MM.1S (cell line): ENCODE results near the gene BANP.
"Not testable (repeated sequence)": the region's sequence is repeated elsewhere in the genome, so short reads cannot be mapped to it uniquely, and the experiment has no call there.

ENCODE experiments used
- DNase-seq: peaks from one replicate; pipeline ENCODE4 v3.0.0-alpha.2; 2015
- H2AFZ ChIP-seq: fragments of 300-600 bp; sonication (generic); 2 replicates; pipeline ENCODE4 v1.6.0; 2016; ENCODE audit warnings: antibody characterized with exemption, low read length
- H3F3A ChIP-seq: fragments of 300-600 bp; sonication (generic); 2 replicates; pipeline ENCODE4 v1.6.1; 2016; ENCODE audit warnings: mild to moderate bottlenecking, antibody characterized with exemption, low read length, moderate library complexity, mixed read lengths; ENCODE audit not compliant: insufficient read depth
- H3K27ac ChIP-seq: fragments of 300-600 bp; sonication (generic); 2 replicates; pipeline ENCODE4 v1.5.1; 2016; ENCODE audit warnings: mild to moderate bottlenecking, low read length
- H3K27me3 ChIP-seq: fragments of 300-600 bp; sonication (generic); replicated peaks from 2 replicates; pipeline ENCODE4 v1.6.0; 2016; ENCODE audit warnings: low read length; ENCODE audit not compliant: insufficient read depth
- H3K36me3 ChIP-seq: fragments of 300-600 bp; sonication (generic); replicated peaks from 2 replicates; pipeline ENCODE4 v1.6.1; 2016; ENCODE audit warnings: mild to moderate bottlenecking, low read length, mixed read lengths; ENCODE audit not compliant: insufficient read depth
- H3K4me1 ChIP-seq: fragments of 300-600 bp; sonication (generic); 2 replicates; pipeline ENCODE4 v1.6.1; 2016; ENCODE audit warnings: low read length, mixed read lengths
- H3K4me2 ChIP-seq: fragments of 300-600 bp; sonication (generic); 2 replicates; pipeline ENCODE4 v1.6.0; 2016; ENCODE audit warnings: low read depth, low read length
- H3K4me3 ChIP-seq: fragments of 300-600 bp; sonication (generic); 2 replicates; pipeline ENCODE4 v1.5.1; 2016; ENCODE audit warnings: low read length, mixed read lengths
- H3K79me2 ChIP-seq: fragments of 300-600 bp; sonication (generic); 2 replicates; pipeline ENCODE4 v1.6.1; 2016; ENCODE audit warnings: mixed run types, low read length, mixed read lengths
- H3K9ac ChIP-seq: fragments of 300-600 bp; sonication (generic); 2 replicates; pipeline ENCODE4 v1.6.1; 2016; ENCODE audit warnings: low read length, mixed read lengths
- H3K9me2 ChIP-seq: fragments of 300-600 bp; sonication (generic); replicated peaks from 2 replicates; pipeline ENCODE4 v1.6.1; 2016; ENCODE audit warnings: mild to moderate bottlenecking, low read length, mixed read lengths; ENCODE audit not compliant: insufficient read depth
- H3K9me3 ChIP-seq: fragments of 300-600 bp; sonication (generic); replicated peaks from 2 replicates; pipeline ENCODE4 v1.6.1; 2016; ENCODE audit warnings: mild to moderate bottlenecking, low read length, mixed read lengths; ENCODE audit not compliant: insufficient read depth
- H4K20me1 ChIP-seq: fragments of 300-600 bp; sonication (generic); 2 replicates; pipeline ENCODE4 v1.6.1; 2016; ENCODE audit warnings: mild to moderate bottlenecking, low read length, moderate library complexity, mixed read lengths; ENCODE audit not compliant: insufficient read depth
- EZH2 ChIP-seq: fragments of 300-600 bp; sonication (generic); optimal IDR thresholded peaks from 2 replicates; pipeline ENCODE3; 2017; ENCODE audit warnings: low read depth, mild to moderate bottlenecking, antibody characterized with exemption, low read length, mixed read lengths
- EZH2phosphoT487 ChIP-seq: fragments of 300-600 bp; sonication (generic); IDR thresholded peaks from 2 replicates; pipeline ENCODE4 v1.6.1; 2018; ENCODE audit warnings: antibody characterized with exemption, low read length
- TF ChIP-seq, protein P1 (sequence below): fragments of 300-600 bp; sonication (generic); IDR thresholded peaks from 2 replicates; pipeline ENCODE4 v1.5.1; 2016; ENCODE audit warnings: antibody characterized with exemption, low read length, mixed read lengths

Gene BANP

DNA sequence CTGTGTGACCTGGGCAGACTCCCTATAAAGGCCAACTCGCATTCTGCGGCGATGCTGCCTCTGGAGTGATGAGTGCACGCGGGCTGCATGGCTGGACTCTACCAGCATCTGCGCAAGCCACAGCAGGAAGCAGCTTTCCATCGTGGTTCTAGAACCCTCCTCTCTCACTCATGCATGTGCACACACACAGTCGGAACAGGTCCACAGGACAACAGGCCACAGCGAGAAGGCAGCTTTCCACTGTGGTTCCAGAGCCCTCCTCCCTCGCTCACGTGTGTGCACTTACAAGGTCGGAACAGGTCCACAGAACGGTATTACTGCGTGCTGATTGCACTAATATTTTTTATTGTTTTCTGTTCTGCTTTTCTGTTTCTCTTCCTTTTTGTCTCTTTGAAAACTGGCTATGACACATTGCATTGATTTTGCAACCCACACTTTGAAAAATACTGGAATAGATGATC lies 92.9 kb downstream of the BANP start:
- H3K4me1 ChIP-seq, H3K79me2 ChIP-seq, H3K9ac ChIP-seq, H3K4me3 ChIP-seq, DNase-seq, H3F3A ChIP-seq, H2AFZ ChIP-seq, H3K36me3 ChIP-seq, H3K27me3 ChIP-seq, H3K9me2 ChIP-seq, H3K9me3 ChIP-seq, H3K27ac ChIP-seq, H4K20me1 ChIP-seq, H3K4me2 ChIP-seq: not testable (repeated sequence)

DNA sequence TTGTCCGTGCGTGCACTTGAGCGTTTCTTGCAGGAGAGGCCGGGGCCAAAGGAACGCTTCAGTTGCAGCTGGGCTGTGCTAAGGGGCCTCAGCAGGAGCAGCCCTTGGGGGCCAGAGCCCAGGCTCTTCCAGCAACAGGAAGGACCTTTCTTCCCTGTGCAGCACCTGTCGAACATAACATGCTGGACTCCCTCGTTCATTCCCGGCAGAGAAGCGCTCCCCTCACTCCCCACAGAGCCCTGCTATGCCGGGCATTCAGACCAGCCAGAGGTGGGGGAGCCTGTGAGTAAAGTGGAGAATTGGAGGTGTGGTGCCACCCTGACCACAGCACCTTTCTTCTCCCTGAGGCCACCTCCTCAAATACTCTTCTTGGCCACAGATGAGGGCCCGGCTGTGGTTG lies 94.1 kb downstream of the BANP start:
- not testable (repeated sequence) for H4K20me1 ChIP-seq, H3K4me2 ChIP-seq, H3K27ac ChIP-seq, H3K27me3 ChIP-seq, H3K4me1 ChIP-seq, H3K9me3 ChIP-seq, DNase-seq, H3K9me2 ChIP-seq, H3K36me3 ChIP-seq, H3F3A ChIP-seq, H3K9ac ChIP-seq, H3K4me3 ChIP-seq, H2AFZ ChIP-seq, H3K79me2 ChIP-seq

DNA sequence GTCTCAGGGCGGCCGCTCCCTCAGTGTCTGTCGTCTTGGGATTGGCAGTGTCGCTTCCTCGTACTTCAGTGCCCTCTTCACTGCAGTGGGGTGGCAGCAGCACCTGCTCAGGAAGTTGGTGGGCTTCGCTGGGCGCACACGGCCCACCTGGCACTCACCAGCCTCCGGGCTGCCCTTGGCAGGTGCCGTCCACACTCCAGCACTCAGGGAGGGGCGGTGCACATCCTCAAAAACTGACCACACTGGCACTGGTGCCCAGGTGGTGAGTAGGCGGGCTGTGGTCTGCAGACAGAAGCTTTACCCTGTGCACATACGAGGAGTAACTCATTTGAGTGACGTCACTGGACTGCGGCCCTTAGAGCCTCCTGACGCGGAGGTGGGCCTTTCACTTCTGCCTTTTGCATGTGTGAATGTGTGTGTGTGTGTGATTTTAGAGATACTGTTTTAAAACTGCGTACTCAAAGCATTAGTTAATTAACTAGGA lies 94.6 kb downstream of the BANP start:
- H3K9me2 ChIP-seq, result no peaks in the 10 kb centered on the region
- no peaks in the 10 kb centered on the region for H3K4me1 ChIP-seq
- DNase-seq, result no peak
- H3K79me2 ChIP-seq, result no peaks in the 10 kb centered on the region
- no peaks in the 10 kb centered on the region for H3K9me3 ChIP-seq
- H3K27ac ChIP-seq, result no peak overlapping the region
- no peak overlapping the region for H3K9ac ChIP-seq
- no peak overlapping the region for H3K4me2 ChIP-seq
- no peaks in the 10 kb centered on the region for H4K20me1 ChIP-seq
- H3K36me3 ChIP-seq, result no peaks in the 10 kb centered on the region
- TF ChIP-seq EZH2, result no peak
- TF ChIP-seq EZH2phosphoT487, result no peak
- TF ChIP-seq, protein P1, sequence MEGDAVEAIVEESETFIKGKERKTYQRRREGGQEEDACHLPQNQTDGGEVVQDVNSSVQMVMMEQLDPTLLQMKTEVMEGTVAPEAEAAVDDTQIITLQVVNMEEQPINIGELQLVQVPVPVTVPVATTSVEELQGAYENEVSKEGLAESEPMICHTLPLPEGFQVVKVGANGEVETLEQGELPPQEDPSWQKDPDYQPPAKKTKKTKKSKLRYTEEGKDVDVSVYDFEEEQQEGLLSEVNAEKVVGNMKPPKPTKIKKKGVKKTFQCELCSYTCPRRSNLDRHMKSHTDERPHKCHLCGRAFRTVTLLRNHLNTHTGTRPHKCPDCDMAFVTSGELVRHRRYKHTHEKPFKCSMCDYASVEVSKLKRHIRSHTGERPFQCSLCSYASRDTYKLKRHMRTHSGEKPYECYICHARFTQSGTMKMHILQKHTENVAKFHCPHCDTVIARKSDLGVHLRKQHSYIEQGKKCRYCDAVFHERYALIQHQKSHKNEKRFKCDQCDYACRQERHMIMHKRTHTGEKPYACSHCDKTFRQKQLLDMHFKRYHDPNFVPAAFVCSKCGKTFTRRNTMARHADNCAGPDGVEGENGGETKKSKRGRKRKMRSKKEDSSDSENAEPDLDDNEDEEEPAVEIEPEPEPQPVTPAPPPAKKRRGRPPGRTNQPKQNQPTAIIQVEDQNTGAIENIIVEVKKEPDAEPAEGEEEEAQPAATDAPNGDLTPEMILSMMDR, result no peak
- no peak overlapping the region for H2AFZ ChIP-seq
- no peaks in the 10 kb centered on the region for H3F3A ChIP-seq
- no peak overlapping the region for H3K4me3 ChIP-seq
- H3K27me3 ChIP-seq, result no peaks in the 10 kb centered on the region

DNA sequence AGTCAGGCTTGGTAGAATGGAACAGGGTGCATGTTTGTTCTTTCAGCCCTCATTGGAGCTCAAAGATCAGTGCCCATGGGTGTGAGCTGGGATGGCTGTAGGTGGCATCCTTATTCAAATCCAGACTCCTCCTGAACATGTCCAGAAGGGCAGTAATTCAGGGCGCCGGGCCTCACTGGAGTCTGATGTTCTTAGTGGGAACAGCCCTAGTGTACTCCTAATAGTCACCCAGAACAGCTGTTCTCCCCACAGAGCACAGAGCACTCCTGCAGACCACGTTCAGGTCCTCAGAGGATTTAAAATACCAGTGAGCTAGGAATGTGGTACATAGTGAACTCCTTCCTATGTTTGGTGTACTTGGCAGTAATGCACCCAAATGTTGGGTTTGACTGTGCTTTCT lies 96.2 kb downstream of the BANP start:
- no peak overlapping the region for H3K9ac ChIP-seq

More for the DNA sequence above, 96.2 kb downstream of the BANP start:
- no peaks in the 10 kb centered on the region for H3K79me2 ChIP-seq
- no peak overlapping the region for H3K27ac ChIP-seq
- H3K9me3 ChIP-seq, result no peaks in the 10 kb centered on the region
- H2AFZ ChIP-seq, result no peak overlapping the region
- TF ChIP-seq EZH2 (no peak), EZH2phosphoT487 (no peak)
- TF ChIP-seq, protein P1, result no peak
- H3K27me3 ChIP-seq, result no peaks in the 10 kb centered on the region
- no peaks in the 10 kb centered on the region for H3F3A ChIP-seq
- H3K4me2 ChIP-seq, result no peak overlapping the region
- H3K36me3 ChIP-seq, result no peaks in the 10 kb centered on the region
- H3K4me3 ChIP-seq, result no peak overlapping the region
- H4K20me1 ChIP-seq, result no peaks in the 10 kb centered on the region
- H3K4me1 ChIP-seq, result no peaks in the 10 kb centered on the region
- DNase-seq, result no peak
- H3K9me2 ChIP-seq, result no peaks in the 10 kb centered on the region
